Measurements from ENCODE around the gene CLCN7. TPM values are rescaled to one million over a fixed set of nuclear protein-coding genes. Genes with fewer than 3 reads are reported as not detected.

The CLCN7 gene
- total RNA-seq, 1 donor from 2014 or later, result 45.3 TPM

DNA sequence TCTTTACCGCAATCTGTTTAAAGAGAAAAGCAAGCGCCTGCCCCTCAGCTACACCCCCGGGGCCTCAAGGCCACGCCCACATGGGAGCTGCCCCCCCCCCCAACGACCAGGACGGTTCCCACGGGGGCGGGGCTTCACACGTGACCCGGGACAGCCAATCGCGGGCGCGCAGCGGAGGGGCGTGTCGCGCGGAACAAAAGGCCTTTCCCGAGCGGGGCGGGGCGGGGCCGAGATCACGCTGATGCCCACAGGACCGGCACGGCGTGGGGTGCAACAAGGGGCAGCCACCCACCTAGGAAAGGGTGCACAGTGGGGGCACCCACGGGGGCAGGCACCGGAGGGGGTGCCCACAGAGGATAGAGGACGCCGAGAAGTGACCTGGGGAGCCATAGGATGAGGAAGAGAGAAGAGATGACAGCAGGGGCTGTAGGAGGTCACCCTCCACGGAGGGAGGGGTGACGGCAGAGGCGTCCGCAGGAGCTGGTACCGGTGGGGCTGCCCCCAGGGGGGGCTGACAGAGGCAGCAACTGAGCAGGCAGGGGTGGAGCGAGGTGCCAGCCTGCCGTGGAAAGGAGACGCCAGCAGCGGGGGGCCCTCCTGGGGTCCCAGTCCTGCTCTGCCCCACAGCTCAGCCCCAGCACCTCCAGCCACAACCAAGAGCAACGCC, 66.5 kb downstream of the CLCN7 start:
- intact Hi-C loops (cut with micrococcal nuclease), result no loop called here
- Histone ChIP-seq H3K4me1 (peaks cover 37% of the 10 kb centered on the region), H3K27me3 (ENCODE audit: low read depth) (no peaks in the 10 kb centered on the region), H3K4me3 (peak overlapping the region; percentile 72), H3K27ac (replicated peaks) (peak overlapping the region; percentile 75), H3K36me3 (peaks cover 31% of the 10 kb centered on the region), H3K9me3 (replicated peaks) (no peaks in the 10 kb centered on the region)
- TF ChIP-seq, protein P1, sequence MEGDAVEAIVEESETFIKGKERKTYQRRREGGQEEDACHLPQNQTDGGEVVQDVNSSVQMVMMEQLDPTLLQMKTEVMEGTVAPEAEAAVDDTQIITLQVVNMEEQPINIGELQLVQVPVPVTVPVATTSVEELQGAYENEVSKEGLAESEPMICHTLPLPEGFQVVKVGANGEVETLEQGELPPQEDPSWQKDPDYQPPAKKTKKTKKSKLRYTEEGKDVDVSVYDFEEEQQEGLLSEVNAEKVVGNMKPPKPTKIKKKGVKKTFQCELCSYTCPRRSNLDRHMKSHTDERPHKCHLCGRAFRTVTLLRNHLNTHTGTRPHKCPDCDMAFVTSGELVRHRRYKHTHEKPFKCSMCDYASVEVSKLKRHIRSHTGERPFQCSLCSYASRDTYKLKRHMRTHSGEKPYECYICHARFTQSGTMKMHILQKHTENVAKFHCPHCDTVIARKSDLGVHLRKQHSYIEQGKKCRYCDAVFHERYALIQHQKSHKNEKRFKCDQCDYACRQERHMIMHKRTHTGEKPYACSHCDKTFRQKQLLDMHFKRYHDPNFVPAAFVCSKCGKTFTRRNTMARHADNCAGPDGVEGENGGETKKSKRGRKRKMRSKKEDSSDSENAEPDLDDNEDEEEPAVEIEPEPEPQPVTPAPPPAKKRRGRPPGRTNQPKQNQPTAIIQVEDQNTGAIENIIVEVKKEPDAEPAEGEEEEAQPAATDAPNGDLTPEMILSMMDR (IDR thresholded peaks at IDR 0.05; ENCODE audit: borderline replicate concordance), result no peak
- peak; percentile 96 for DNase-seq

DNA sequence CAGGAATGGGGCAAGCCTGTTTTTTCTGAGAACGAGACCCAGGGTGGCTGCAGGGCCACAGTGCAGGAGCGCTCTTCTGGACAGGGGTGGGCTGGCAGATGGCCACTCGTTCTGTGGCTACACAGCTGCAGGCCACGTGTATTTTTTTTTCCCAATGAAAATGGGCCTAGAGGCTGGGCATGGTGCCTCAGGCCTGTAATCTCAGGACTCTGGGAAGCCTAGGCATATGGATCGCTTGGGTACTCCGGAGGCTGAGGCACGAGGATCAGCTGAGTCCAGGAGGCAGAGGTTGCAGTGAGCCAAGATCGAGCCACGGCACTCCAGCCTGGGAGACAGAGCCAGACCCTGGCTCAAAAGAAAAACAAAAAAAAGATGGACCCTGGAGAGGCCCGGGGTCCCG, 67.1 kb downstream of the CLCN7 start:
- Histone ChIP-seq H3K4me1 (peaks cover 32% of the 10 kb centered on the region), H3K9me3 (replicated peaks) (no peaks in the 10 kb centered on the region), H3K27me3 (ENCODE audit: low read depth) (no peaks in the 10 kb centered on the region), H3K27ac (replicated peaks) (peak overlapping the region; percentile 75), H3K36me3 (peaks cover 35% of the 10 kb centered on the region), H3K4me3 (peak overlapping the region; percentile 72)
- TF ChIP-seq, protein P1 (IDR thresholded peaks at IDR 0.05; ENCODE audit: borderline replicate concordance), result no peak
- no peak for DNase-seq
- intact Hi-C loops (cut with micrococcal nuclease), result no loop called here

DNA sequence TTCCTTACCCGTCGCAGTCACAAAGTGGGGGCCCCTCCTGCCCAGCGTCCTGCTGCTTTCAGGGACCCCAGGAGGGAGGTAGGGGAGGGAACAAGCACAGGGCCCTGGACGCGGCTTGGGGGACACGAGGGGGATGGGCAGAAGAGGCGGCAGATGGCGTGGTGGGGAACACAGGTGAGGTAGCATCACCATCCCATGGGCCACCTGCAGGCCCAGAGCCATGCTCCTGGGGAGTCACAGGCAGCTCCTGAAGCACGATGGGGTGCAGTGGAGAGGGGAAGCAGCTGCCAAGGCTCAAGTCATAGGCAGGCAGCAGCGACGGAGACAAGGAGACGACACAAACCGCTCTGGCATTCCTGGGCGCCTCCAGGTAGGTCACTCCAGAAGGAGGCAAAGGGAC, 71.1 kb downstream of the CLCN7 start:
- Histone ChIP-seq H3K4me1 (peaks cover 15% of the 10 kb centered on the region), H3K27me3 (ENCODE audit: low read depth) (no peaks in the 10 kb centered on the region), H3K9me3 (replicated peaks) (no peaks in the 10 kb centered on the region), H3K36me3 (peaks cover 47% of the 10 kb centered on the region), H3K27ac (replicated peaks) (no peak overlapping the region), H3K4me3 (no peak overlapping the region)
- intact Hi-C loops (cut with micrococcal nuclease), result no loop called here
- no peak for DNase-seq
- TF ChIP-seq, protein P1 (IDR thresholded peaks at IDR 0.05; ENCODE audit: borderline replicate concordance), result no peak

DNA sequence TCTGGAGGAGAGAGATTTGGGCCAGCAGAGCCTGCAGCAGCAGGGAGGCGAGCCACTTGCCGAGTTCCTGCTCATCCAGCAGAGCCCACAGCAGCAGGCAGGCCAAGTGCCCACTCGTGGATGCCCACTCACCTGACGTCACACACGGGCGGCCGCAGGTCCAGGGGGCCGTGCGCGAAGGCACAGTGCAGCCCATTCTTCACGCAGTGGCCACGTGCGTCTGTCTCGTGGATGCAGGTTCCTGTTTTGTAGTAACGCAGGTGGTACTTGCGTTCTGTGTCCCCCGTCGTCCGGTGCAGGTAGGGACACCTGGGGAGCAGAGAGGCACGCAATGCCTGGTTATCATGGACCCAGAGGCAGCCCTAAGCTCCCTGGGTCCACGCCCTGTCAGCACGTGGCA, 71.8 kb downstream of the CLCN7 start:
- H3K4me1 ChIP-seq, result peaks cover 9% of the 10 kb centered on the region
- intact Hi-C loops (cut with micrococcal nuclease), result no loop called here
- no peak overlapping the region for H3K27ac ChIP-seq (replicated peaks)
- no peaks in the 10 kb centered on the region for H3K27me3 ChIP-seq (ENCODE audit: low read depth)
- H3K36me3 ChIP-seq, result peaks cover 54% of the 10 kb centered on the region
- DNase-seq, result no peak
- H3K4me3 ChIP-seq, result no peak overlapping the region
- TF ChIP-seq, protein P1 (IDR thresholded peaks at IDR 0.05; ENCODE audit: borderline replicate concordance), result no peak
- no peaks in the 10 kb centered on the region for H3K9me3 ChIP-seq (replicated peaks)

DNA sequence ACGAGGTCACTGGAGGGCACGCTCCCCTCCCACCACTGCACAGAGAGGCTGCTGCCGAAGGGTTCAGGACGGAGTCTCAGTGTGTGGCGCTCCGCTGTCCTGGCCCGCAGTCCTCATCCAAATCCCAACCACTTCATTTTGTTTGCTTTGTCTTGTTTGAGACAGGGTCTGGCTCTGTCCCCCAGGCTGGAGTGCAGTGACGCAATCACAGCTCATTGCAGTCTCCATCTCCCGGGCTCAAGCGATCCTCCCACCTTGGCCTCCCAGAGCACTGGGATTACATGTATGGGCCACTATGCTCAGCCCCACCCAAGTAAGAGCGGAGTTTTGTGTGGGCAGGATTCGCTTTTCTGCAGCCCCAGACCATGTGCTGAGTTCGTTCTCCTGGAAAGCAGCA, 73.1 kb downstream of the CLCN7 start:
- Histone ChIP-seq H3K4me3 (no peak overlapping the region), H3K4me1 (no peaks in the 10 kb centered on the region), H3K9me3 (replicated peaks) (no peaks in the 10 kb centered on the region), H3K36me3 (peaks cover 58% of the 10 kb centered on the region), H3K27me3 (ENCODE audit: low read depth) (no peaks in the 10 kb centered on the region), H3K27ac (replicated peaks) (no peak overlapping the region)
- intact Hi-C loops (cut with micrococcal nuclease), result no loop called here
- TF ChIP-seq, protein P1 (IDR thresholded peaks at IDR 0.05; ENCODE audit: borderline replicate concordance), result no peak
- no peak for DNase-seq
